ENCODE measurements around the gene TMEM221.

TMEM221 gene

GRCh38 chr19:17460372-17461230, 12.1 kb upstream of the TMEM221 start, which contains the start of gene NXNL1:
NXNL1 (minus strand) TSS chr19:17460926; CDS start chr19:17460869, 57 bp downstream.
- TF ChIP-seq CTCF (conservative IDR thresholded peaks at IDR 0.05; ENCODE audit: low read length) = no peak
- no peak for DNase-seq (ENCODE audit: low read depth)

GRCh38 chr19:17458970-17459369, 10.5 kb upstream of the TMEM221 start:
- no peak for DNase-seq (ENCODE audit: low read depth)
- no peak overlapping the region for H3K4me3 ChIP-seq (ENCODE audit: low read length)
- no peak for TF ChIP-seq CTCF (conservative IDR thresholded peaks at IDR 0.05; ENCODE audit: low read length)

More at GRCh38 chr19:17460372-17461230, 12.1 kb upstream of the TMEM221 start, which contains the start of gene NXNL1:
- no peak within 1 kb of the TSS for H3K4me3 ChIP-seq (ENCODE audit: low read length)

DNA sequence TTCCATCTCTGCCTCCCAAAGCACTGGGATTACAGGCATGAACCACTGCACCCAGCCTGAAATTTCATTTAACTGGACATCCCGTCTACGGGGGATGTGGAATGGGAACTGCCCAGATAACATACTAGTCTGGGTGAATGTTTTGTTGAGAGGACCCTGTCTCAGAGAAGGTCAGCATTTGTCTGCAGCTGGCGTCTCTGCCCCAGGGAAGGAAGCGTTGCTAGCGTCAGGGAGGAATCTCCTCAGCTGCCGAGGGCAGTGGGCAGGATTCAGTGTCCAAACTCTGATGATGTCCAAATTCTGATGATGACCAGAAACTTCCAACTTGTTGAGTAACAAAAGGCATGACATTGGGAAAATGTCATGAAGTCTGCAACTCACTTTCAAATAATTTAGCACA, 9.1 kb upstream of the TMEM221 start:
- H3K4me3 ChIP-seq (ENCODE audit: low read length) = no peak overlapping the region
- DNase-seq (ENCODE audit: low read depth) = no peak
- no peak for TF ChIP-seq CTCF (conservative IDR thresholded peaks at IDR 0.05; ENCODE audit: low read length)

DNA sequence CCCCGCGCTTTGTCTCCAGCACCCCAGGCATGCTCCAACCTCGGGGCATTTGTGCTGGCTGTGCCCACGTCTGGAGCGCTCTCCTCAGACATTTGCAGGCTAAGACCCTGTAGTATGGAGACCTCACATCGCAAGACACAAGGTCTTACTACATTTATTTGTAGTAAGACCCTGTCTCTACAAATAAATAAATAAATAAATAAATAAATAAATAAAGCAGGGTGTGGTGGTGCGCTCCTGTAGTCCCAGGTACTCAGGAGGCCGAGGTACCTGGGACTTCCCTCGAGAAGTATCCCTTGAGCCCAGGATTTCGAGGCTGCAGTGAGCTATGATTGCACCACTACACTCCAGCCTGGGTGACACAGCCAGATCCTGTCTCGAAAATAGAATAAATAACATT, 7.7 kb upstream of the TMEM221 start:
- TF ChIP-seq CTCF (conservative IDR thresholded peaks at IDR 0.05; ENCODE audit: low read length) = no peak
- H3K4me3 ChIP-seq (ENCODE audit: low read length) = no peak overlapping the region
- no peak for DNase-seq (ENCODE audit: low read depth)

GRCh38 chr19:17455308-17456123, 7.0 kb upstream of the TMEM221 start:
- DNase-seq (ENCODE audit: low read depth) = no peak
- no peak overlapping the region for H3K4me3 ChIP-seq (ENCODE audit: low read length)

DNA sequence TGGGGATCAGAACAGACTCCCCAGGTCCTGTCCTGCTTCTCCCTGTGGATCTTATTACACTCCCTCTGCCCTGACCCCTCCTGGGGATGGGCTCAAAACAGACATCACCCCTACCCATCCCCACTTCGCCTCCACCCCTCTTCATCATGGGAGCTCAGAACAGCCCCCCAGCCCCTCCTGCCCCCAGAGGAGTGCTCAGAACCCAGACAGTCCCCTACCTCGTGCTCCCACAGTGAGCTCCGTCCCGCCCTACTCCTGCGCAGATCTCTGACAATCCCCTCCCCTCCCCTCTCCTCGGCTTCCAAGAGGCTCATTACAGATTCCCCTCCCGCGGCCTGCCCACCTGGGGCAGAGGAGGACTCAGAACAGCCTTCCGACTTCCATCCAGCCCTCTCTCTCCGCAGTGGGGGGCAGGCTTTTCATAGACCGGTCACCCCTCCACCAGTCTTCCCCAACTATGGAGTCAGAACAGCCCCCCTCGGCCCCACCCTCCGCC, 6.2 kb upstream of the TMEM221 start:
- no peak for TF ChIP-seq CTCF (conservative IDR thresholded peaks at IDR 0.05; ENCODE audit: low read length)
- no peak overlapping the region for H3K4me3 ChIP-seq (ENCODE audit: low read length)
- no peak for DNase-seq (ENCODE audit: low read depth)

More at GRCh38 chr19:17455308-17456123, 7.0 kb upstream of the TMEM221 start:
- TF ChIP-seq CTCF (conservative IDR thresholded peaks at IDR 0.05; ENCODE audit: low read length) = no peak

Data from AG10803 (cell line).